Measurements from ENCODE around the gene EFNA5.

DNA sequence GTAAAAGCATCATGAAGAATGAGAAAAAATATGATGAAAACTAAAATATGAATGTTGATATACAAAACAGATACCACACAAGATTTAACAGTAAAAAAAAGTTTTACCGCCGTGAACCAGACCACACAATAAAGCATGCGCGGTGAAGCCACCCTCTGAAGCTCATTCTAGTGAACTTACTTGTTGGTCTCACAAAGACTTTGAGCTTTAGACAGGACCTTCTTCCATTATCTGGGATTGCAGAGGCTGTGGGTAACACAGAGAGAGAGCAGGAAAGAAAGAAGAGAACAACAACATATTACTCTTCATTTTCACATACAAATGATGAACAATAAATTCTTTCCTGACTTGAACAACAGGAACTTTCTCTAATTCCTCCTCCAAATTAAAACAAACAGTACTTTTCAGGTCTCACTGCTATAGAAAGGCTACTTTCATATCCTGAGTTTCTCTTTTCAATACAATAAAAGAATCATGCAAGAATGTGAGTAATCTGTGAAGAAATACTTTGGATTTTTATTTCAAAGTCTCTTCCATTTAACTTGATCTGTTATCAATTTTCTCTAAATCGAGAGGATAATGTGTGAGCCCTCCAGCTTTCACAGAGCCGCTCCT is 283.1 kb downstream of the EFNA5 start:
- no peak for TF ChIP-seq POLR2A (IDR thresholded peaks at IDR 0.05)
- TF ChIP-seq, protein P1, sequence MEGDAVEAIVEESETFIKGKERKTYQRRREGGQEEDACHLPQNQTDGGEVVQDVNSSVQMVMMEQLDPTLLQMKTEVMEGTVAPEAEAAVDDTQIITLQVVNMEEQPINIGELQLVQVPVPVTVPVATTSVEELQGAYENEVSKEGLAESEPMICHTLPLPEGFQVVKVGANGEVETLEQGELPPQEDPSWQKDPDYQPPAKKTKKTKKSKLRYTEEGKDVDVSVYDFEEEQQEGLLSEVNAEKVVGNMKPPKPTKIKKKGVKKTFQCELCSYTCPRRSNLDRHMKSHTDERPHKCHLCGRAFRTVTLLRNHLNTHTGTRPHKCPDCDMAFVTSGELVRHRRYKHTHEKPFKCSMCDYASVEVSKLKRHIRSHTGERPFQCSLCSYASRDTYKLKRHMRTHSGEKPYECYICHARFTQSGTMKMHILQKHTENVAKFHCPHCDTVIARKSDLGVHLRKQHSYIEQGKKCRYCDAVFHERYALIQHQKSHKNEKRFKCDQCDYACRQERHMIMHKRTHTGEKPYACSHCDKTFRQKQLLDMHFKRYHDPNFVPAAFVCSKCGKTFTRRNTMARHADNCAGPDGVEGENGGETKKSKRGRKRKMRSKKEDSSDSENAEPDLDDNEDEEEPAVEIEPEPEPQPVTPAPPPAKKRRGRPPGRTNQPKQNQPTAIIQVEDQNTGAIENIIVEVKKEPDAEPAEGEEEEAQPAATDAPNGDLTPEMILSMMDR (IDR thresholded peaks at IDR 0.05): no peak

Measured in lower leg skin (tissue), 3 donors.